ENCODE measurements around the gene GLRX. TPM values are rescaled to one million over a fixed set of nuclear protein-coding genes. Genes with fewer than 3 reads are reported as not detected.
A peak's percentile ranks its signal among the peaks of the same experiment; 100 is the strongest.

GLRX gene
- total RNA-seq, 6 experiments from 2014 or later, result 40.2 to 228 (median 82.8) TPM

DNA sequence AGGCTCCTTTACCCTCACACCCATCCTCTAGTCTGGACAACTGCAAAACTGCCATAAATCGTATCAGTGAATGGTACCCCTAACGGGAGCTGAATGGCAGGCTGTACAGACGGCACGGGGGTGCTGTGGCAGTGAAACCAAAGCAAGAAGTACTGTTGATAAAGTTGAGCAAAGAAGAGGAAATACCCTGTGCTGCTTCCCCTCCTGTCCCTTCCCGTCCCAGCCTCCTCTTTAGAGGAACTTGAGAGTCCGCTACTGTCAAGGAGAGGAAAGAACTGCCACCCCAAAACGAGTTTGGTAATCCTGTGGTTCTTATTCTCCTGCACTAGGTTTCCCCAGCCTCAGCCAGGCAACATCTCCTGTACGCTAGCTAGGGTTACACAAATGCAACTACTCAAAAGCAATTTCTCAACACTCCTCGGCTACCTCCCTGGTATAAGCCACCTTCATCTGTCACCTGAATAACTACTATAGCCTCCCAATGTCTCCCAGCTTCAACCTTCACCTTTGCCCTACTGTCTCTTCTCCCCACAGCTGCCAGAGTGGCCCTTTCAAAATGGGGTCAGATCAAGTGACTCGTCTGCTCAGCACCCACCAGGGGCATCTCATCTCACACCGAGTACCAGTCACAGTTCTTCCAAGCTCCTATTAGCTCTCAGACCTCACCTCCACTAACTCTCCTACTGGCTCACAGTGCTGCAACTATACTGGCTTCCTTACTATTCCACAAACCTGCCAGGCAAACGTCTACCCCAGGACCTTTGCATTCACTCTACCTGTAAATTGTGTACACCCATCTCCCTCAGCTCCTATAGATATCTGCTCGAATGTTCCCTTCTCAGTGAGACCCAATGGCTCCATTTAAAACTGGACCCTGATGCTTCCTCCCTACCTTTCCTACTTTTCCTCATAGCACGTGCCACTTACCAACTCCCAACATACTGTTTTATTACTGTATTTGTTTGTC is 4.1 kb downstream of the GLRX start:
- WGBS (ENCODE audit: insufficient coverage, low coverage, low lambda C conversion rate, missing lambda C conversion rate), result 28% methylated on average over 14 of the region's 14 CpGs
- TF ChIP-seq POLR2A (IDR thresholded peaks at IDR 0.05), result no peak
- TF ChIP-seq, protein P1, sequence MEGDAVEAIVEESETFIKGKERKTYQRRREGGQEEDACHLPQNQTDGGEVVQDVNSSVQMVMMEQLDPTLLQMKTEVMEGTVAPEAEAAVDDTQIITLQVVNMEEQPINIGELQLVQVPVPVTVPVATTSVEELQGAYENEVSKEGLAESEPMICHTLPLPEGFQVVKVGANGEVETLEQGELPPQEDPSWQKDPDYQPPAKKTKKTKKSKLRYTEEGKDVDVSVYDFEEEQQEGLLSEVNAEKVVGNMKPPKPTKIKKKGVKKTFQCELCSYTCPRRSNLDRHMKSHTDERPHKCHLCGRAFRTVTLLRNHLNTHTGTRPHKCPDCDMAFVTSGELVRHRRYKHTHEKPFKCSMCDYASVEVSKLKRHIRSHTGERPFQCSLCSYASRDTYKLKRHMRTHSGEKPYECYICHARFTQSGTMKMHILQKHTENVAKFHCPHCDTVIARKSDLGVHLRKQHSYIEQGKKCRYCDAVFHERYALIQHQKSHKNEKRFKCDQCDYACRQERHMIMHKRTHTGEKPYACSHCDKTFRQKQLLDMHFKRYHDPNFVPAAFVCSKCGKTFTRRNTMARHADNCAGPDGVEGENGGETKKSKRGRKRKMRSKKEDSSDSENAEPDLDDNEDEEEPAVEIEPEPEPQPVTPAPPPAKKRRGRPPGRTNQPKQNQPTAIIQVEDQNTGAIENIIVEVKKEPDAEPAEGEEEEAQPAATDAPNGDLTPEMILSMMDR (IDR thresholded peaks at IDR 0.05), result no peak
- H3K27ac ChIP-seq, result peak overlapping the region; percentile 8 to 27 (median 24)
- intact Hi-C loops (cut with DNase I), result no loop called here
- H3K9me3 ChIP-seq, result no peaks in the 10 kb centered on the region
- H3K27me3 ChIP-seq, result no peaks in the 10 kb centered on the region
- DNase-seq (peak in 1 of 3 donors; percentile 60), ATAC-seq (peak; percentile 5 to 45 (median 22))
- peaks cover 0 to 26% (median 16%) of the 10 kb centered on the region in 4 donors for H3K36me3 ChIP-seq
- peaks cover 0 to 51% (median 17%) of the 10 kb centered on the region in 4 donors for H3K4me1 ChIP-seq
- H3K4me3 ChIP-seq, result peak overlapping the region; percentile 1 to 7 (median 3)

- intact Hi-C loops (cut with DNase I), result no loop called here
- H3K4me1 ChIP-seq, result peaks cover 0 to 51% (median 13%) of the 10 kb centered on the region in 4 donors
- DNase-seq, result no peak
These were observed 5.1 kb downstream of the GLRX start for GRCh38 chr5:95817430-95817829.

GRCh38 chr5:95816776-95817175 is 5.8 kb downstream of the GLRX start:
- Histone ChIP-seq H3K27me3 (no peaks in the 10 kb centered on the region), H3K9me3 (no peaks in the 10 kb centered on the region), H3K4me1 (peaks cover 0 to 57% (median 13%) of the 10 kb centered on the region in 4 donors), H3K36me3 (peaks cover 0 to 29% (median 16%) of the 10 kb centered on the region in 4 donors), H3K27ac (no peak overlapping the region), H3K4me3 (no peak overlapping the region)
- TF ChIP-seq, protein P1 (IDR thresholded peaks at IDR 0.05), result no peak
- TF ChIP-seq POLR2A (IDR thresholded peaks at IDR 0.05), result no peak
- intact Hi-C loops (cut with DNase I), result no loop called here
- DNase-seq (no peak), ATAC-seq (no peak)
- WGBS (ENCODE audit: insufficient coverage, low coverage, low lambda C conversion rate, missing lambda C conversion rate), result 73% methylated on average over 4 of the region's 4 CpGs

More at GRCh38 chr5:95817430-95817829, 5.1 kb downstream of the GLRX start:
- Histone ChIP-seq H3K27ac (peak overlapping the region; percentile 8 to 27 (median 24)), H3K9me3 (no peaks in the 10 kb centered on the region), H3K4me3 (peak overlapping the region in 2 of 3 donors; percentile 1 to 7), H3K36me3 (peaks cover 0 to 29% (median 16%) of the 10 kb centered on the region in 4 donors), H3K27me3 (no peaks in the 10 kb centered on the region)
- TF ChIP-seq, protein P1 (IDR thresholded peaks at IDR 0.05), result no peak
- no peak for TF ChIP-seq POLR2A (IDR thresholded peaks at IDR 0.05)
- no peak for ATAC-seq
- WGBS (ENCODE audit: insufficient coverage, low coverage, low lambda C conversion rate, missing lambda C conversion rate), result 79% methylated on average over 9 of the region's 12 CpGs

- no peaks in the 10 kb centered on the region for H3K27me3 ChIP-seq
- DNase-seq, result no peak
- no peak for ATAC-seq
- no peak overlapping the region for H3K27ac ChIP-seq
- no peak overlapping the region for H3K4me3 ChIP-seq
- H3K9me3 ChIP-seq, result no peaks in the 10 kb centered on the region
- WGBS (ENCODE audit: insufficient coverage, low coverage, low lambda C conversion rate, missing lambda C conversion rate), result 88% methylated on average over 8 of the region's 8 CpGs
- intact Hi-C loops (cut with DNase I), result no loop called here
- peaks cover 0 to 29% (median 16%) of the 10 kb centered on the region in 4 donors for H3K36me3 ChIP-seq
- TF ChIP-seq, protein P1 (IDR thresholded peaks at IDR 0.05), result no peak
- no peak for TF ChIP-seq POLR2A (IDR thresholded peaks at IDR 0.05)
- peaks cover 0 to 57% (median 13%) of the 10 kb centered on the region in 4 donors for H3K4me1 ChIP-seq
These were observed 6.2 kb downstream of the GLRX start for GRCh38 chr5:95816341-95816740.
